Thoracic aorta (tissue), 2 donors: ENCODE results near the gene ZNF609. TPM values are rescaled to one million over a fixed set of nuclear protein-coding genes. Genes with fewer than 3 reads are reported as not detected.
"Not testable (repeated sequence)": the region's sequence is repeated elsewhere in the genome, so short reads cannot be mapped to it uniquely, and the experiment has no call there.

Source experiments
- ATAC-seq: fragments of 150-250 bp; one replicate; pipeline ENCODE4 v1.8.0; 2017; ENCODE audit warnings: low read depth; ENCODE audit not compliant: insufficient number of reproducible peaks, low FRiP score
- DNase-seq: peaks from one replicate; pipeline ENCODE4 v3.0.0-alpha.2; 2020; ENCODE audit warnings: low spot score
- H3K27ac ChIP-seq, 2 donors: fragments of 200-600 bp; sonication (generic); 1 replicate in 1 of 2; 2 replicates in 1 of 2; pipeline ENCODE4 v1.5.1; 2016; ENCODE audit warnings: mild to moderate bottlenecking in 2 of 2, moderate library complexity in 2 of 2
- H3K27me3 ChIP-seq: fragments of 200-600 bp; sonication (generic); replicated peaks from 2 replicates; pipeline ENCODE4 v1.6.0; 2016; ENCODE audit warnings: mild to moderate bottlenecking; ENCODE audit not compliant: insufficient read depth
- H3K36me3 ChIP-seq: fragments of 200-600 bp; sonication (generic); one replicate; pipeline ENCODE4 v1.5.1; 2016
- H3K4me1 ChIP-seq, 2 donors: fragments of 200-600 bp; sonication (generic); 1 replicate in 1 of 2; 2 replicates in 1 of 2; pipeline versions ENCODE4 v1.5.1 to v1.6.0; 2016; ENCODE audit warnings: low read depth in 2 of 2, mild to moderate bottlenecking in 1 of 2; ENCODE audit not compliant: control insufficient read depth in 1 of 2
- H3K4me3 ChIP-seq: fragments of 200-600 bp; sonication (generic); 2 replicates; pipeline ENCODE4 v1.5.1; 2016; ENCODE audit warnings: mild to moderate bottlenecking
- H3K9me3 ChIP-seq: fragments of 200-600 bp; sonication (generic); 2 replicates; pipeline ENCODE4 v1.5.1; 2016
- CTCF ChIP-seq: fragments of 200-600 bp; sonication (generic); IDR thresholded peaks from one replicate; pipeline ENCODE4 v1.5.1; 2019; ENCODE audit warnings: antibody characterized with exemption
- total RNA-seq, 2 donors: library from RNA; depleted of rRNA; stranded (reverse); fragments of >200 nt; gene quantifications; one replicate each; pipeline versions ENCODE4 v1.1.0 to v1.2.3, GENCODE V29; 2016

ZNF609 gene
- total RNA-seq, 2 donors from 2014 or later: 25.2 to 38.8 TPM

DNA sequence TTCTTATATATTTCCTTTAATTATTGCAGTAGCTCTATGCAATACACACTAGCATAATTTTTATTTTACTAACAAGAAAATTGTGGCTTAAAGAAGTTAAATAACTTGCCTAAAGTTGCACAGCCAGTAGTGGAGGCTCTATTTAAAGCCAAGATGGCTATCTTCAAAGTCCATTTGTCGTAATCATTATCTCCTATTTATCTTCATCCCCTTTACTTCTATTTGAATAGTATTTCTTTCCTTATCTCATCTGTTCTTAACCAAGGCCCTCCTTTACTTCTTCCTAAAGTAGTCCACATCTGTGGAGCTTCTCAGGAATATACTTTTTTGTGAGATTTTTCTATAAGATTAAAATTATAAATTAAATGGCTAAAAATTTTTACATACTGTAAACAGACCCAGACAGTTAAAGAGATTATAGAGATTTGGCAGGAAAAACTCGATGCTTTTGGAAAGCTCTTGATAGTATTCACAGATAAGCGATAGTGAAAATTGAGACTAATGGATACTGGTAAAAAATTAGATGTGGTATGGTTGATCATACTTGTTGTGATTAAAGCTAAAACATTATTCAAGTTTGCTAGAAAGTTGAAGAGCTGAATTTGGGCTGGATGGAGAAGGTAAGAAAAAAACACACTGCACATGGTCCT lies 129.2 kb downstream of the ZNF609 start:
- TF ChIP-seq CTCF: no peak
- Histone ChIP-seq H3K4me3 (no peak overlapping the region), H3K9me3 (no peaks in the 10 kb centered on the region), H3K4me1 (no peaks in the 10 kb centered on the region), H3K27ac (no peak overlapping the region), H3K27me3 (no peaks in the 10 kb centered on the region), H3K36me3 (no peaks in the 10 kb centered on the region)
- ATAC-seq: no peak
- no peak for DNase-seq

- H3K36me3 ChIP-seq, DNase-seq, H3K4me3 ChIP-seq, H3K27ac ChIP-seq, H3K27me3 ChIP-seq, H3K9me3 ChIP-seq, ATAC-seq: not testable (repeated sequence)
- H3K4me1 ChIP-seq: peaks cover 0 to 18% of the 10 kb centered on the region in 2 donors
Measured at GRCh38 chr15:64592845-64593244, 132.5 kb downstream of the ZNF609 start.

DNA sequence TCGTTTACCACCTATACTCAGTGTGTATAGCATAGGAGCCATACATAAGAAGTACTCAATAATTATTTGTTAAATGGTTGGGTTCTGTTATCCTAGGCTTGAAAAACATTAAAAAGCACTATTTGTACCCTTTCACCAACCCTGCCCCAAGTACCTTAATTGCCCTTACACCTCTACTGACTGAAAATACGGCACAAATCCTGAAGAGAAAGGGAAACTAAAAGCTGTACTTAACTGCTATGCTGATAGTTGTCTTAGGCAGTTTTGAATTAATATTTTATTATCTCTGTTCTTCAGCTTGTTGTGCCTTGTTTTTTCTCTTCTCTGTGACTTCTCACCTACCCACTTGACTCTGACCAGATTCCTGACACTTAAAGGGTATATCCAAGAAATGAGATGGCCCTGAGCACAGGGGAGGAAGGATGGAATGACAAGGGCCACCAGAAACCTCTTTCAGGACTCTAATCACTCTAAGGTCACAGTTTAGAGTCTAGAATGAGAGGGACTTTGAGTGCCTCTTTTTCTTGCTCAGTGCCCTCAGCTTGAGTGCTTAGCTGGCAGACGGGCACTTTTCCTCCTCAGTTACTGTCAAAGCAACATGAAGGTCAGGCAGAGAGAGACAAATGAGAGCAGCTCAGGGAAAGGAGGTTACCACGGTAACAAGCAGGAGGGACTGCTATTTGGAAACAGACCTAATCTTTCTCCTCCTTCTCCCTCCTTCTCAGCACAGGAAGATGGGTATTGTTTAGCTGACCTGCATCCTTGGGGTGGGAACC lies 136.5 kb downstream of the ZNF609 start:
- Histone ChIP-seq H3K36me3 (no peaks in the 10 kb centered on the region), H3K4me1 (peaks cover 0 to 21% of the 10 kb centered on the region in 2 donors), H3K27me3 (no peaks in the 10 kb centered on the region), H3K9me3 (no peaks in the 10 kb centered on the region), H3K4me3 (peak overlapping the region; percentile 2), H3K27ac (no peak overlapping the region)
- TF ChIP-seq CTCF: no peak
- DNase-seq (no peak), ATAC-seq (no peak)

DNA sequence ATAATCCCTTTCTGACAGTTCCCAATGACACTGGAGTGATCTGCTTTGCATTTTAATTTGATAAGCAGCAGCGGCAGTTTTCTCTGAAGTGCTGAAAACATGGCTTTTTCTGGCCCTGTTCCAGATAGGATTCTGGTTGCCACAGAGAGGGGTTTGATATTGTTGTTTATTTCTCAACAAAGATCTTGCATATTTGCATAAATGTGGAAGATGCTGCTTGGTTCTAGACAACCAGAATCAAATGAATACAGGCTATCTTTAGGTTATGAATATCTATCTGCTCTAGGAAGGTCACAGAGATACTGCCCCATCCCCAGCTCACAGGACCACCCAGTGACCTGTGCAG lies 137.1 kb downstream of the ZNF609 start:
- Histone ChIP-seq H3K4me1 (peaks cover 4 to 21% of the 10 kb centered on the region in 2 donors), H3K36me3 (no peaks in the 10 kb centered on the region), H3K27me3 (no peaks in the 10 kb centered on the region), H3K9me3 (no peaks in the 10 kb centered on the region), H3K27ac (no peak overlapping the region), H3K4me3 (no peak overlapping the region)
- ATAC-seq (no peak), DNase-seq (no peak)
- TF ChIP-seq CTCF: no peak

- peaks cover 4 to 21% of the 10 kb centered on the region in 2 donors for H3K4me1 ChIP-seq
- DNase-seq: no peak
- H3K4me3 ChIP-seq: no peak overlapping the region
- H3K9me3 ChIP-seq: no peaks in the 10 kb centered on the region
- H3K36me3 ChIP-seq: no peaks in the 10 kb centered on the region
- no peak overlapping the region for H3K27ac ChIP-seq
- H3K27me3 ChIP-seq: no peaks in the 10 kb centered on the region
- no peak for ATAC-seq
- no peak for TF ChIP-seq CTCF
Measured at GRCh38 chr15:64599226-64599625, 138.8 kb downstream of the ZNF609 start.
